Measurements from ENCODE around the gene SERPINB1.

The SERPINB1 gene

DNA sequence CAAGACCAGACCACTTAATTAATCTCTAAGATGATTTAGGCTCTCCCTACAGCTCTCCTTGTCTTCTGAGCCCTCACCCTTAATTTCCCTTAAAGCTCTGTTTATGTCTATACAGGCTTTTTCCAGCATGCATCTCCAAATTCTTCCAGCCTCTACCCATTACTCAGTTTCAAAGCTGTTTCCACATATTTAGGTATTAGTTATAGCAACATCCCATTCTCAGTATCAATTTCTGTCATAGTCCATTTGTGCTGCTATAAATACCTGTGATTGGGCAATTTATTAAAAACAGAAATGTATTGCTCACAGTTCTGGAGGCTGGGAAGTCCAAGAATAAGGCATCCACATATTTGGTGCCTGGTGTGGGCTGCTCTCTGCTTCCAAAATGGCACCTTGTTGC is 2.3 kb upstream of the SERPINB1 start:
- peak; percentile 68 for DNase-seq

DNA sequence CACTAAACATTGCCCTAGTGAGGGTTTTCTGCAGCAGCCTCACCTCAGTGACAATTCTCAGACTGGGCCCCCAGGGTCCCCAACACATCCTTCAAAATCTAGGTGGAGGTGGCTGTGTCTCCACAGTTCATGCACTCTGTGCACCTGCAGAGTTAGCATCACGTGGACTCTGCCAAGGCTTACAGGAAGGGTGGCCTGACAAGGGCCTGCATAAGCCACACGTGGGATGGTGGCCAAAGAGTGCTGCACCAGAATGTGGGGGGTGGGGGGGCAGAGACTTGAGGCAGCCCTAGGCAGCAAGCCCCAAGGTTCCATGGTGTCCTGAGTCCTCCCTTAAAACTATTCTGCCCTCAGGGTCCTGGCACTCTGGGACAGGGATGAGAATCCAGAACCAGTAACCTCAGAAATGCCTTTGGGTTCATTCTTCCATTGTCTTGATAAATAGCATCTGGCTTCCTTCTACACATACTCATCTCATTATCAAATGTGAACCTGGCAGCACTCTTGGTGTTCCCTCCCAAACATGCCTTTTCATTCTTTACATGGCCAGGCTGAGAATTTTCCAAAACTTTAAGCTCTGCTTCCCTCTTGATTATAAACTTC is 1.6 kb upstream of the SERPINB1 start:
- no peak for DNase-seq

DNA sequence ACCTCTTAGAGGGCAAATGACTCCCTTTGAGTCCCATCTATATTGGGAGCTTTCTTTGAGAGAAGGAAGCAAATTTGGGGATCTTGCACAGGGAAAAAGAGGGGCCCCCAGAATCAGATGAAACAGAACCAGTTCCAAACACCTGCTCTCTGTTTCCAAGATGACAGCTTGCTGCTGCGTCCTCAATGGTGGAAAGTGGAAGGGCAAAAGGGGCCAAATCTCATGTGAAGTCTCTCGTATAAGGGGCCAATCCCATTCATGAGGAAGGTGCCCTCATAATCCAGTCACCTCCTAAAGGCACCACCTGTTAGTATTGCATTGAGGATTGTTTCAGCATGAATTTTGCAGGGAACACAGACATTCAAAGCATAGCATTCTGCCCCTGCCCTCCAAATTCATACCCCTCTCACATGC is 483 bp upstream of the SERPINB1 start:
- DNase-seq, result no peak

DNA sequence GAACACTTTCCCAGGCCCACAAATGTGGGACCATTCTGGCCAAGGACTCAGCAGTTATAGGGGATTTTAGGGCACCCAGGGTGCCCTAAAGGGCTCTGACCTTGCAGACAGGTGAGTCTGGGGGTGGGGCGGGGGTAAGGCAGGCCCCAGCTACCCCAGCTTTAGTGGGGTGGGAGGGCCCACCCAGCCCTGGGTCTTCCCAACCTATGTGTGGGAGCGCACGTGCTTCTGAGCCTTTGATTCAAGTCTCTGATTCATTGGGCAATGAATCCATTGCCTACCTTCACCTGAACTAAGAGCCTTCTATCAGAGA is 958 bp downstream of the SERPINB1 start:
- no peak for DNase-seq

DNA sequence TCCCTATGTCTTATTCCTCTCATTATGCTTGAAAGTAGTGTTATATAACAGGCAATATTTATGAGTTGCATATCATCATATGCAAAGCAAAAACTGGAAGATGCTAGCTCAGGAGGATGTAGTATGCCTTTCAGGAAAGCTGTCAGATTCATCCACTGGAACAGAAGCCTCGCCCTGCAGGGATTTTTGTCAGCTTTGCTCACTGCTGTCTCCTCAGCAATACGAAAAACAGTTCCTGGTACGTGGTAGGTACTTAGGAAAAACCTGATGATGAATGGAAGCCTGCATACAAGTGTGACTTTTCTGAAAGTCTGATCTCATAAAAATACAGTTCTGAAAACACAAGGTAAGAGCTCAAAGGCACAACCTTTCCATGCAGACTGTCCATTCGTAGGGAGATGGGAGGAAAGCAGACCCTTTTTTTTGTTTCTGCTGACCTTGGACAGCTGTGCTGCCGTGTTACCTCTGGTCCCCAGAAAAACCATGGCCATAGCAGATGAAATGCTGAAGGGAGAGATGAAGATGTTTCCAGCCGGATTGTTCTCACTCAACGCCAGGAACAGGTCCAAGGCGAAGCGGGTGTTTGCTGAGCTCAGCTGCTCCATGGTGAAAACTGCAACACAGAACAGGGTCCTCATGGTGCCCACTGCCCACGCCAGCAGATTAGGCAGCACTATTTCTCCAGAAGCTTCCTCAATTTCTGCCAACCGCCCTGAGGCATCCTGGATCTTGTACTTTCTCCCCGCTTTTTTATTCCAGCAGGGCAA is 1.5 kb downstream of the SERPINB1 start:
- peak; percentile 61 for DNase-seq

DNA sequence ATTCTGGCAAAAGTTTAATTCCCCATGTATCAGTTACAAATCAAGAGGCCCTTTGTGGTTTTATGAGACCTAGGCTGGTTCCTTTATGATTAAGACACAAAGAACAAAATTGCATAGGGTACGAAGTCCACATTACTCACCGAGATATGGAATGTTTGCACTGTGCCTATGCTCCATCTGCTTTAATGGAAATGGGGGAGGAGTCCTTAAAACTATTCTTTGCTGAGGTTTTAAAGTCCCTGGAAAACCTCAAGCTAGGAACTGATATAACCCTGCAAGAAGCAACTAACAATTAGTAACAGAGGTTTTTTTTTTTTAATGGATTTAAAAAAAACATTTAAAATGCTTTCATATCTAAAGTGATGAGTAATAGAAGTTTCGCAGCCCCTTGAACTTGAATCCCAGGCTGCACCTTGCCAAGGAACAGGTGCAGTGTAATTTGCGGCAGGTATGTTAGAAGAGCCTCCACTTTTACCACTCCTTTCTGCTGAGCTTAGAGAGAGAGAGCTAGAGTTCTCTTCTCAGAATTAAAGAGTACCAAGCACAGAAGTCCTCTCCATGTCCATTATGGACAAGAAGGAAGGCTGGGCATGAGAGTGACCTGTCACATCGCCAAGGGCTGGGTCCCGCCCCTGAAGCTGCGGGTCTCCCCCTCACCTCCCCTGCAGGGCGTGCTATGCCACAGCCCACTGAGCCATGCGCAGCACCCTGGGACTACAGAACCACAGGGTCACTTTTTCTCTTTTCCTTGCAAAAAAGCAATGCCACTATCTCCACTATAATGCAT is 2.3 kb downstream of the SERPINB1 start:
- DNase-seq, result peak; percentile 52

DNA sequence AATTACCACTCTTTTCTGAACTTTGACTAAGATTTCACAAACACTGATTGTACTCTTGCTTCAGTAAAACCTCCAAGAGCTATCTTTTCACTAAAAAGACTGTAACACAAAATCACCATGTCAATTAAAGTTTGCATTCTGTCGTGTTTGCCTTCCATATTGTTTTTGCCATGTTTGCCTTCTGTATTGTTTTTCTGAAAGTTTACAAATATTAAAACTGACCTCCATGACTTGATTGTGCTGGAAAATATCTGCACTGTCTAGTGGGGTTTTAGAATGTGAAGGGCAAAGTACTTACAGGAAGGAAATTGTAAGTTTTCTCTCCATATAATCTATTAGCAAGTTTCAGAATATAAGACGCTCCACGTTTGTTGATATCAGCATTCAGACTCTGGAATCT is 3.4 kb downstream of the SERPINB1 start:
- DNase-seq, result no peak

DNA sequence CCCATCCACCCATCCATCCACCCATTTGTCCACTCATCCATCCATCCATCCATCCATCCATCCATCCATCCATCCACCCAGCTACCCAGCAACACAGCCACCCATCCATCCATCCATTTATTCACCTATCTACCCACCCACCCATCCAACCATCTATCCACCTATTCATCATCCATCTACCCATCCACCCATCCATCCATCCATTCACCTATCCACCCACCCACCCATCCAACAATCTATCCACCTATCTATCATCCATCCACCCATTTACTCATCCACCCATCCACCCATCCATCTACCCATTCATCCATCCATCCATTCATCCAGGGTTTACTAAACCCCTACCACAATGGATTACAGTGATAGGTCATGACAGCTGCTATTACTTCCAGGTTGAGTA is 7.4 kb downstream of the SERPINB1 start:
- DNase-seq, result no peak

DNA sequence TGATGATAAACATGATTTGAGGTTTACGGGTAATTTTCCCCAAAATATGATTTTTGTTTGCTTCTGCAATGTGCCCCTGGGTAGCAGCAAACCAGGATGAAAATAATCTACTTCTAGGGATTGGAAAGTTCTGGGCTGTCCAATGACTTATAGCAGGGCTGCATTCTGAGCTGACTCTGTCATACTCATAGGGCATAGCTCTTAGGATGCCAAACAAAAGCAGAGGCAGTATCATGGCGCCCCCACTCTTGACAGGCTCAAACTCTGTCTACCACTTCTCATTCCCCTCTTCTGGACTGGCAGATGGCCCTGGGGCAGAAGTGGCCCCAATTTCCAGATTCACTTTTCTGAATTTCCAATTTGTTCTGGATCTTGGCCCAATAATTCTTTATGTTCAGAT is 10.3 kb downstream of the SERPINB1 start:
- no peak for DNase-seq

DNA sequence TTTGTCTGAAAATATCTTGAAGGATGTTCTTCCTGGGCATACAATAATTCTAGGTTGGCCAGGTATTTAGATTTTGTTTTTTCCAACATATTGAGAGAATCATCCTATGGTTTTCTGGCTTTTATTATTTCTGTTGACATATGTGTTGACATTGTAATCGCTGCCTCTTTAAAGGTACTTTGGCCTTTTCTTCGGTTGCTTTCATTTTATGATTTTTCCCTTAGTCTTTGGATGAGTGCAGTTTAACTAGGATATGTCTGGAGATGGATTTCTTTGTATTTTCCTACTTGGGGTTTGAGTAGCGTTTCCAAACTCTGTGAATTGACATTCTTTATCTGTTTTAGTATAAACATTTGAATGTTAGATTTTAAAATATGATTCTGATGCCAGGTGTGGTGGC is 11.5 kb downstream of the SERPINB1 start:
- no peak for DNase-seq

DNA sequence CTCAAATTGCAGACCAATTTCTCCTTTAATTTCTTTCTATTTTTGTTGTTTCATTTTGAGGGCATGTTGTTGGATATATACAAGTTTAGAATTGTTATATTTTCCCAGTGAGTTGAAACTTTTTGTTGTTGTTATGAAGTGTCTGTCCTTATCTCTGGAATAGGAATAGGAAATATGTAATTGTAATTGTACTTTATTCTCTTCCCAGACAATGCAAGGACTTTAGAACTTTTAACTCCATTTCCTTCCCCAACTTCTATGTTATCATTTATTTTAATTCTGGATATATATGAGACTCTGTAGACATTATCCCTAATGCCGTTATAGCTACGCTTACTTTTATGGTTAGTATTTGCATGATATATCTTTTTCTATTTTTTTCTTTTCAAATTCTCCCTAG is 12.4 kb downstream of the SERPINB1 start:
- DNase-seq, result no peak

DNA sequence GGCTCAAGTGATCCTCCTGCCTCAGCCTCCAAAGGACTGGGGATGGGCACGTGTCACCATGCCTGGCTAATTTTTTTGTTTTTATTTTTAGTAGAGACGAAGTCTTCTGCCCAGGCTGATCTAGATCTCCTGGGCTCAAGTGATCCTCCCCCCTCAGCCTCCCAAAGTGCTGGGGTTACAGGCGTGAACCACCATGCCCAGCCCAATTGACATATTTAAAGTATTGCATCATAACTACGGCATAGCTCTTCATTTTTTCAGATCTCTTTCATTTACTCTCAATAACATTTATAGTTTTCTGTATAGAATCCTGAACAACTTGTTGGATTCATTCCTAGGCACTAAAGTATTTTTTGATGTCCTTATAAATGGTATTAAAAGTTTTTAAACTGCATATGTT is 13.0 kb downstream of the SERPINB1 start:
- no peak for DNase-seq

DNA sequence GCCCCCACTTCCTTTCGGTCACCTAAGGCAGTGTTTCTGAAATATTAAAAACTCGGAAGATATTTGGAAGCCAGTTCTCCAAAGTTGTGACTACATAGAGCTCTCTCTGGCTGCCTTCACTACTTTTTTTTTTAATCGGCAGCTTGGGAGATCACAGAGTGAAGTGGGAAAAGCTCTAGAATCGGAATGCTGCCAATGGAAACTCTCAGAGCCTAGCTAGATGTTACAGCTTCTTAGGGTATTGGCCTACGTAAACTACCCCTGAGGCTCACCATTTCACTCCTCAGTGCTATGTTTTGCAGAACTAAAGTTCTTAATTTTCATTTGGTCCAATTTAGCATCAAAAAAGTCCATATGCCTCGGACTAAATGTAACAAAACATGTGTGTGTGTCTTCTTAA is 14.5 kb downstream of the SERPINB1 start:
- no peak for DNase-seq

DNA sequence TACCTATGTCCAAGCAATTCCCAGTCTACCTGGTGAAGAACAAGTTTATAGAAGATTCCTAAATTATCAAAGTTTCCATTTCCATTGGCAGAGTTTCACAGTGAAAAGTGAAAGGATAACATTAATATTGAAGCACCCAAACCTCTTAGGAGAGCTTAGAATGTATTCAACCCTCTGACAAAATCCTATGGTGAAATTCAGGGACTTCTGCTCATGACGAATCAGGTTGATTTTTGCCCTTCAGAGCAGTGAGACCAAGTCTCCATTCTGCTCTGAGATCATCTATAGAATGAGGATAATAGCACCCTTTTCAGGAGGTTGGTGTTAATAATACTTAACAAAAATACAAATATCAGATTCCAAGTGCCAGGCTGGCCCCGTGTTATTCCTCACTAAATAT is 15.5 kb downstream of the SERPINB1 start:
- peak; percentile 58 for DNase-seq

DNA sequence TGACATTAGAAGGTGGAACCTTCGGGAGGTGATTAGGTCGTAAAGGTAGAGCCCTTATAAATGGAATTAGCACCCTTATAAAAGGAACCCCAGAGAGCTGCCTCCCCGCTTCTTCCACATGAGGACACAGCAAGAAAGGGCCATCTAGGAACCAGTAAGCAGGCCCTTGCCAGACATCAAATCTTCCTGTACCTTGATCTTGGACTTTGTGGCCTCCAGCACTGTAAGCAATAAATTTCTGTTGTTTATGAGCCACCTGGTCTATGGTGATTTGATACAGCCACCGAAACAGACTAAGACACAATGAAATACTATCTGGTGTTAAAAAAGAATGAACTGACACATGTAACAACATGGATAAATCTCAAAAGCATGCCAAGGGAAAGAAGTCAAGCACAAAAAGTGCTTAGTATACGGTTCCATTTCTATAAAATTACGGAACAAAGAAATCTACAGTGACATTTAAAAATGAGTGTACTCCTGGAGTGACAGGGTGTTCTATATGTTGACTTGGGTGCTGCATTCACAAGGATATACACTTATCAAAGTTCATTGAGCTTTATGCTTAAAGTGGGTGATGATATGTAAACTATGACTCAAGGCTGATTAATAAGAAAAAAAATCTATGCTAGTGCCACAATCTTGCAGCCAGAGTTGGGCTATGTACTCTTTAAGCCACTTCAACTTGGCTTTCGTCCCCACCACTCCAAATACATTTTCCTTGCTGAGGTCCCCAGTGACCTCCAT is 18.4 kb downstream of the SERPINB1 start:
- no peak for DNase-seq

DNA sequence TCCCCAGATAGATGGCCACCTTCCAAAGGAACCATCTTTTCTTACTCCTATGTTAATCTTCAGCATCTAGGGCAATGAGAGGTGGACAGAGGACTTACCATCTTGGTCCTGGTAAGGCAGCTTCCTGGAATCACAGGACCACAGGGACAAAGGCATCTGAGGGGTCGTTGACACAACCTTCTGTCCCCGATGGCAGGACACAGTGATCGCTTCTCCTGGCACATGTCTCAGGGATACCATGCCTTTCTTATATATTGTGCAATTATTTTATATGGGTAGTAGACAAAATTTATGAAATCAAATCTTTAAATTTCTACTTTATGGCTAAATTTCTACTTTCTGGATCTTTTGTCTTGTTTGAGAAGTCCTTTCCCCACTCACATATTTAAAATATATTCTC is 20.1 kb downstream of the SERPINB1 start:
- DNase-seq, result no peak

DNA sequence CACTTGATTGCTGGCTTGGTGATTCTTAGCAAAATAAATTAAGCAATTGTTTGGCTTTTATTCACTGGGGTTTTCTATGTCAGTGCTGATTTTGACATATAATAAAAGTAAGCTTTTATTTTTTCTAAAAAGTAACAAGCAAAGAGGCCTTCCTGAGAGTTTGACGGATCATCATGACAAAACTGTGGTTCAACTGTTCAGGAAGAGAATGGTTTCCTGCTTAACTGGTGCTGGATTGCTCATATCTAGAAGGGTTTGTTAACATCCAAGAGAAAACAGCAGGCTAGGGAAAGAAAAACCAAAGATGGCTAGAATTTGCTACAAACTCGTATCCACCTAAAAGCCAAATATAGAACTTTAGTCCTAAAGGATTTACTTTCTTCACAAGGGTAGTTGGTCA is 21.2 kb downstream of the SERPINB1 start:
- DNase-seq, result no peak

DNA sequence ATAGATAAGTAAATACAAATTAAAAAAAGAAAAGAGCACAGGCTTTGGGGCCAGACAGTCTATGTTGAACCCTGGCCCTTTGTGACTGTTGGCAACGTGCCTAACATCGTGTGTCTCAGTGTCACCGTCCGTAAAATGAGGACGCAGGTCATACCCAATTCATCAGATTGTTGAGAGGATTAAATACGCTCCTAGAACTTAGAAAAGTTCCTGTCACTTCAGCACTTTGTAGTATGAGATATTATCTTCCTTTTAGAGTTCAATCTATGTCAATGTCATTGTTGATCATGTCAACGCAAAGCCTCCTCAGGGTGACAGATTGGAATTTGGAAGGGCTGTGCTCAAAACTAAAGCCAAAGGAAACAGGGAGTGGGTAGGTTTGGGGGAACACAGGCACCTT is 21.7 kb downstream of the SERPINB1 start:
- no peak for DNase-seq

DNA sequence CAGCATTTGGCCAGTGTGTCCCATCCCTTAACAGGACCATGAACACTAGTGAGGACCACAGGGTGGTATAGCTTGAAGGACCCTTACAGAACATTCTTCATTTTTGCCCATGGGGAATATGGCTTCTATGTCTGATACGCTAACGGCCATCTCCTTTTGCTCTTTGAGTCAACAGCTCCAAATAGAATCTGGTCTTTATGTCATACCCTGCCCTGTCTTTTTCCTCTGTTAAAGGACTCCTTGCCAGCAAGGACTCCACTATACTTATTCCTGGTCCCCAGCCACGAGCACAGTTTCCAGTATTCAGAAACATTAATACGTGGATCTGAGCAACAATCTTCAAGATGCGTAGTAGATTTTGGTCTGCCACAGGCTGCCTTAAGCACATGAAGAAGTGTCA is 22.5 kb downstream of the SERPINB1 start:
- no peak for DNase-seq

DNA sequence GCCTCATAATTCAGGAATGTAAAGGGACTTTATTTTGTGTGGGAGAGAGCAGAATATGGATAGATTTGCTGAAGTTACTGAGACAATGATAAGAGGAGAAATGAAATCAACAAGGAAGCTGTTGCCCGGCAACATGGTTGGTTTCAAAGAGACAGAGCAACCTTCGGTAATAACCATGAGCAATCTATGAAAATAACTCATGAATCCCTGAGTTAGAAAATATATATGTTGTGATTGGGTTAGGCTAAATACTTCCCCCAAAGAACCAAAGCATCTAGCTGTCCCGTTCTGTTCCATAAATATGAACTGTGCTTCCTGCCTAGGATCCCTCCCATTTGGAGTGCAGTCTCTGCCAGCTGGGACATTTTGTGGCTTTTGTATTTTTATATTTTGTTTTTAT is 23.1 kb downstream of the SERPINB1 start:
- no peak for DNase-seq

DNA sequence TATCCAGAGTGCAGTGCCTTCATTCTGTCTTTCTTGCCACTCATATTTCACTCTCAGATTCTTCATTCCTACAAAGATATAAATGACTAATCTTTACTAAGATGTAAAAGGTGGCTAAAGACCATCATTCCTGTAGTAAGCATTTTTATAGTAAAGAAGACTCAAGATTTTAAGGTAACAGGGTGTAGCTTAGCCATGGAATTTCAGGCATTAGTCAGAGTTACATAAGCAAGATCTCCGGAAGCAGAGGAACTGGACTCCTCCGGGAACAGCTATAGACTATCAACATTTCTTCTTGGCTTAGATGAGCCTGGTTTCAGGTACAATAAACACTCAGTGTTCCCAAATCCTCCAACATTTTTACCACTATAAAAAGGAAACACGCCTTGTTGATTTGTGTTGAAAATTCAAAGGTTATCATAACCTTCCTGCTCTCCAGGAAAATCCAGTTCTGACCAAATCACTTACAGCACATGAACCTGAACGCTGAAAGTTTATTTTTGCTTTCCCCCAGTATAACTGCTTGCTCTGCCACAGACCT is 23.7 kb downstream of the SERPINB1 start:
- DNase-seq, result no peak

DNA sequence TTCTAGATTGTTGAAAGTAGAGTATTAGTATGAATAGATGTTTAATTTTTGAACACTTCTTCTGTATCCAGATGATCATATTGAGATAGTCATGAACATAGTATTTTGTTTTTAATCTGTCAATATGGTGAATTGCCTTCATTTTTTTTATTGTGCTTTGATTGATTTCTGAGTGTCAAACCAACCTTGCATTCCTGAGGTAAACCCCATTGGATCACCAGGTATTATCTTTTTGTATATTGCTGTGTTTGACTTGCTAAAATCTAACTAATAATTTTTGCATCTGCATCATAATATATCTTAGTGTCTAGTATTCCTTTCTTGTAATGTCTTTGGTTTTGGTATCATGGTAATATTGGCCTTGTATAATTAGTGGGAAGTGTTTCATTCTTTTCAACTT is 25.5 kb downstream of the SERPINB1 start:
- no peak for DNase-seq

DNA sequence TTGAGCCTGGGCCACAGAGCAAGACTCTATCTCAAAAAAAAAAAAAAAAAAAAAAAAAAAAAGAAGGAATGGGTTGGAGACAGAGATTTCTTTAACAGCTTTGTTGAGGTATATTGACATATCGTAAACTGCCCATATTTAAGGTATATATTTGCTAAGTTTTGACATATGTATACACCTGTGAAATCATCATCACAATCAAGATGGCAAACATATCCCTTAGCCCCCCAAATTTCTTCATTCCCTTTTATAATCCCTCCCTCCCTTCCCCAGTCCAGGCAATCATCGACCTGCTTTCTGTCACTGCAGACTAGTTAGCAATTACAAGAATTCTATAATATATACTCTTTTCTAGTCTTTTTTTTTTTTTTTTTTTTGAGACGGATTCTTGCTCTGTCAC is 29.0 kb downstream of the SERPINB1 start:
- no peak for DNase-seq
